ENCODE results near the gene ZCCHC14.
"Not testable (repeated sequence)": the region's sequence is repeated elsewhere in the genome, so short reads cannot be mapped to it uniquely, and the experiment has no call there.

The ZCCHC14 gene

GRCh38 chr16:87497767-87498290 lies 5.0 kb upstream of the ZCCHC14 start:
- H2BK5ac ChIP-seq (ENCODE audit: low read depth, low read length, poor library complexity); H3K4me3 ChIP-seq (ENCODE audit: low read depth, low read length); H3K79me1 ChIP-seq (ENCODE audit: low read length); H3K4me1 ChIP-seq (ENCODE audit: control insufficient read depth in 1 of 2, insufficient read depth in 2 of 2, low read length in 2 of 2); H3K27ac ChIP-seq (ENCODE audit: low read depth, low read length); H3K18ac ChIP-seq (ENCODE audit: low read length); H3K9ac ChIP-seq (ENCODE audit: low read length); H4K12ac ChIP-seq (ENCODE audit: low read depth, low read length); H3K9me3 ChIP-seq (ENCODE audit: insufficient read depth, low read depth, low read length); H3K27me3 ChIP-seq (ENCODE audit: insufficient read depth, low read length); H2BK120ac ChIP-seq (ENCODE audit: insufficient read depth, low read length, poor library complexity); H2AK5ac ChIP-seq (ENCODE audit: low read length); H3K4ac ChIP-seq (ENCODE audit: low read depth, low read length); H3K23ac ChIP-seq (ENCODE audit: low read length); DNase-seq; H4K8ac ChIP-seq (ENCODE audit: low read depth, low read length); H3K36me3 ChIP-seq (ENCODE audit: control insufficient read depth in 1 of 2, insufficient read depth in 2 of 2, low read length in 2 of 2); H3K79me2 ChIP-seq (ENCODE audit: control insufficient read depth, insufficient read depth, low read length, poor library complexity); H4K91ac ChIP-seq (ENCODE audit: low read depth, low read length); H2AFZ ChIP-seq (ENCODE audit: insufficient read depth, low read length, poor library complexity); H3K14ac ChIP-seq (ENCODE audit: low read length); H2BK12ac ChIP-seq (ENCODE audit: low read length); H3K4me2 ChIP-seq (ENCODE audit: low read length): not testable (repeated sequence)
- WGBS (ENCODE audit: extremely low coverage, insufficient coverage, insufficient read length) = no CpG with 5 or more reads among the region's 12 CpGs

GRCh38 chr16:87497023-87497766 lies 4.4 kb upstream of the ZCCHC14 start:
- H3K18ac ChIP-seq (ENCODE audit: low read length); H2AFZ ChIP-seq (ENCODE audit: insufficient read depth, low read length, poor library complexity); DNase-seq; H3K4me3 ChIP-seq (ENCODE audit: low read depth, low read length); H3K4me1 ChIP-seq (ENCODE audit: control insufficient read depth in 1 of 2, insufficient read depth in 2 of 2, low read length in 2 of 2); H3K79me1 ChIP-seq (ENCODE audit: low read length); H2BK12ac ChIP-seq (ENCODE audit: low read length); H3K14ac ChIP-seq (ENCODE audit: low read length); H3K9ac ChIP-seq (ENCODE audit: low read length); H4K8ac ChIP-seq (ENCODE audit: low read depth, low read length); H3K23ac ChIP-seq (ENCODE audit: low read length); H3K4ac ChIP-seq (ENCODE audit: low read depth, low read length); H4K12ac ChIP-seq (ENCODE audit: low read depth, low read length); H3K27me3 ChIP-seq (ENCODE audit: insufficient read depth, low read length); H3K4me2 ChIP-seq (ENCODE audit: low read length); H4K91ac ChIP-seq (ENCODE audit: low read depth, low read length); H2BK120ac ChIP-seq (ENCODE audit: insufficient read depth, low read length, poor library complexity); H3K36me3 ChIP-seq (ENCODE audit: control insufficient read depth in 1 of 2, insufficient read depth in 2 of 2, low read length in 2 of 2); H2AK5ac ChIP-seq (ENCODE audit: low read length); H3K9me3 ChIP-seq (ENCODE audit: insufficient read depth, low read depth, low read length); H3K79me2 ChIP-seq (ENCODE audit: control insufficient read depth, insufficient read depth, low read length, poor library complexity); H3K27ac ChIP-seq (ENCODE audit: low read depth, low read length); H2BK5ac ChIP-seq (ENCODE audit: low read depth, low read length, poor library complexity): not testable (repeated sequence)
- no CpG with 5 or more reads among the region's 18 CpGs for WGBS (ENCODE audit: extremely low coverage, insufficient coverage, insufficient read length)

- H3K23ac ChIP-seq (ENCODE audit: low read length) = no peak overlapping the region
- no peak overlapping the region for H2BK5ac ChIP-seq (ENCODE audit: low read depth, low read length, poor library complexity)
- peaks cover 1% of the 10 kb centered on the region for H3K79me2 ChIP-seq (ENCODE audit: control insufficient read depth, insufficient read depth, low read length, poor library complexity)
- peaks cover 7 to 10% of the 10 kb centered on the region in 2 experiments for H3K4me1 ChIP-seq (ENCODE audit: control insufficient read depth in 1 of 2, insufficient read depth in 2 of 2, low read length in 2 of 2)
- no peak overlapping the region for H2BK12ac ChIP-seq (ENCODE audit: low read length)
- no peak overlapping the region for H2BK120ac ChIP-seq (ENCODE audit: insufficient read depth, low read length, poor library complexity)
- H3K27me3 ChIP-seq (ENCODE audit: insufficient read depth, low read length) = no peaks in the 10 kb centered on the region
- H3K27ac ChIP-seq (ENCODE audit: low read depth, low read length) = no peak overlapping the region
- peaks cover under 1% of the 10 kb centered on the region for H3K9me3 ChIP-seq (ENCODE audit: insufficient read depth, low read depth, low read length)
- no peak overlapping the region for H3K14ac ChIP-seq (ENCODE audit: low read length)
- no peak overlapping the region for H4K91ac ChIP-seq (ENCODE audit: low read depth, low read length)
- H4K8ac ChIP-seq (ENCODE audit: low read depth, low read length) = no peak overlapping the region
- no peak overlapping the region for H4K12ac ChIP-seq (ENCODE audit: low read depth, low read length)
- H2AFZ ChIP-seq (ENCODE audit: insufficient read depth, low read length, poor library complexity) = no peak overlapping the region
- no peak overlapping the region for H3K9ac ChIP-seq (ENCODE audit: low read length)
- no peak overlapping the region for H3K18ac ChIP-seq (ENCODE audit: low read length)
- DNase-seq = no peak
- H2AK5ac ChIP-seq (ENCODE audit: low read length) = no peak overlapping the region
- WGBS (ENCODE audit: extremely low coverage, insufficient coverage, insufficient read length) = no CpG with 5 or more reads among the region's 2 CpGs
- H3K79me1 ChIP-seq (ENCODE audit: low read length) = peaks cover 2% of the 10 kb centered on the region
- H3K4ac ChIP-seq (ENCODE audit: low read depth, low read length) = no peak overlapping the region
- H3K4me2 ChIP-seq (ENCODE audit: low read length) = no peak overlapping the region
- H3K36me3 ChIP-seq (ENCODE audit: control insufficient read depth in 1 of 2, insufficient read depth in 2 of 2, low read length in 2 of 2) = no peaks in the 10 kb centered on the region
- no peak overlapping the region for H3K4me3 ChIP-seq (ENCODE audit: low read depth, low read length)
Measured at GRCh38 chr16:87496447-87496801, 3.6 kb upstream of the ZCCHC14 start.

- H2AK5ac ChIP-seq (ENCODE audit: low read length) = no peak overlapping the region
- no peak overlapping the region for H4K12ac ChIP-seq (ENCODE audit: low read depth, low read length)
- no peak overlapping the region for H3K4ac ChIP-seq (ENCODE audit: low read depth, low read length)
- peaks cover 1% of the 10 kb centered on the region for H3K79me2 ChIP-seq (ENCODE audit: control insufficient read depth, insufficient read depth, low read length, poor library complexity)
- no peak overlapping the region for H3K4me3 ChIP-seq (ENCODE audit: low read depth, low read length)
- H2BK5ac ChIP-seq (ENCODE audit: low read depth, low read length, poor library complexity) = no peak overlapping the region
- no peak overlapping the region for H3K9ac ChIP-seq (ENCODE audit: low read length)
- no peak overlapping the region for H3K18ac ChIP-seq (ENCODE audit: low read length)
- H3K36me3 ChIP-seq (ENCODE audit: control insufficient read depth in 1 of 2, insufficient read depth in 2 of 2, low read length in 2 of 2) = peaks cover 0 to 1% of the 10 kb centered on the region in 2 experiments
- H2BK12ac ChIP-seq (ENCODE audit: low read length) = no peak overlapping the region
- H3K27me3 ChIP-seq (ENCODE audit: insufficient read depth, low read length) = no peaks in the 10 kb centered on the region
- H2AFZ ChIP-seq (ENCODE audit: insufficient read depth, low read length, poor library complexity) = no peak overlapping the region
- no peak overlapping the region for H3K4me2 ChIP-seq (ENCODE audit: low read length)
- H2BK120ac ChIP-seq (ENCODE audit: insufficient read depth, low read length, poor library complexity) = no peak overlapping the region
- no peak overlapping the region for H4K8ac ChIP-seq (ENCODE audit: low read depth, low read length)
- no peak overlapping the region for H3K14ac ChIP-seq (ENCODE audit: low read length)
- peaks cover 2% of the 10 kb centered on the region for H3K9me3 ChIP-seq (ENCODE audit: insufficient read depth, low read depth, low read length)
- peaks cover 2% of the 10 kb centered on the region for H3K79me1 ChIP-seq (ENCODE audit: low read length)
- no peak overlapping the region for H4K91ac ChIP-seq (ENCODE audit: low read depth, low read length)
- H3K27ac ChIP-seq (ENCODE audit: low read depth, low read length) = no peak overlapping the region
- no peak for DNase-seq
- no peak overlapping the region for H3K23ac ChIP-seq (ENCODE audit: low read length)
- peaks cover 9 to 15% of the 10 kb centered on the region in 2 experiments for H3K4me1 ChIP-seq (ENCODE audit: control insufficient read depth in 1 of 2, insufficient read depth in 2 of 2, low read length in 2 of 2)
- no CpG with 5 or more reads among the region's 17 CpGs for WGBS (ENCODE audit: extremely low coverage, insufficient coverage, insufficient read length)
Measured at GRCh38 chr16:87495578-87496446, 3.0 kb upstream of the ZCCHC14 start.
